ENCODE measurements around the gene TTBK2.

GRCh38 chr15:42931702-42932486, 11.3 kb upstream of the TTBK2 start:
- TF ChIP-seq CTCF (IDR thresholded peaks at IDR 0.05; ENCODE audit: low read length) (no peak), EZH2phosphoT487 (IDR thresholded peaks at IDR 0.05; ENCODE audit: low read length) (no peak)

All from MM.1S (cell line).